Keratinocyte (primary cell): ENCODE data around the gene FAM193B. TPM values are rescaled to one million over a fixed set of nuclear protein-coding genes. Genes with fewer than 3 reads are reported as not detected.

ENCODE experiments used
- DNase-seq: peaks from one replicate; pipeline ENCODE4 v3.0.0-alpha.2; 2011; ENCODE audit warnings: low read depth, missing footprints, low spot score
- FAIRE-seq: peaks from 2 replicates; lab custom pipeline; 2011; peaks lifted over from hg19 to GRCh38; lab: Jason Lieb, UNC
- H2AFZ ChIP-seq: 2 replicates; pipeline ENCODE4 v1.6.0; 2012; ENCODE audit warnings: low read length, control low read depth, inconsistent platforms; ENCODE audit not compliant: control insufficient read depth
- H3K27ac ChIP-seq: 2 replicates; pipeline ENCODE4 v1.5.1; 2011; ENCODE audit warnings: low read length; ENCODE audit not compliant: control insufficient read depth, insufficient read depth
- H3K27me3 ChIP-seq: 3 replicates; pipeline ENCODE4 v1.6.0; 2011; ENCODE audit warnings: low read length; ENCODE audit not compliant: control insufficient read depth, insufficient read depth; ENCODE audit errors: extremely low read depth
- H3K36me3 ChIP-seq, 2 experiments: 2 replicates in 1 of 2; 3 replicates in 1 of 2; pipeline ENCODE4 v1.5.1; 2011; ENCODE audit warnings: low read length in 2 of 2, mild to moderate bottlenecking in 1 of 2; ENCODE audit not compliant: control insufficient read depth in 2 of 2, insufficient read depth in 2 of 2; ENCODE audit errors: extremely low read depth in 1 of 2
- H3K4me1 ChIP-seq: 3 replicates; pipeline ENCODE4 v1.5.1; 2011; ENCODE audit warnings: low read length; ENCODE audit not compliant: control insufficient read depth, insufficient read depth; ENCODE audit errors: extremely low read depth
- H3K4me2 ChIP-seq: 3 replicates; pipeline ENCODE4 v1.6.0; 2011; ENCODE audit warnings: low read depth, low read length; ENCODE audit not compliant: control insufficient read depth, insufficient read depth; ENCODE audit errors: extremely low read depth
- H3K4me3 ChIP-seq, 3 experiments: fragments of 200-600 bp in 1 of 3; sonication (generic) in 1 of 3; 2 replicates in 2 of 3; 3 replicates in 1 of 3; pipeline ENCODE4 v1.5.1; 2011 to 2016; ENCODE audit warnings: low read length in 3 of 3, mild to moderate bottlenecking in 3 of 3, control low read depth in 2 of 3, inconsistent platforms in 1 of 3, low read depth in 1 of 3, mixed read lengths in 1 of 3, mixed run types in 1 of 3, moderate library complexity in 1 of 3; ENCODE audit not compliant: control insufficient read depth in 2 of 3, insufficient read depth in 2 of 3; ENCODE audit errors: extremely low read depth in 1 of 3
- H3K79me2 ChIP-seq: 2 replicates; pipeline ENCODE4 v1.6.0; 2012; ENCODE audit warnings: low read length; ENCODE audit not compliant: control insufficient read depth, insufficient read depth
- H3K9ac ChIP-seq: 3 replicates; pipeline ENCODE4 v1.6.0; 2011; ENCODE audit warnings: low read length; ENCODE audit not compliant: control insufficient read depth, insufficient read depth; ENCODE audit errors: extremely low read depth
- H3K9me1 ChIP-seq: 3 replicates; pipeline ENCODE4 v1.6.0; 2011; ENCODE audit warnings: low read length; ENCODE audit not compliant: control insufficient read depth, insufficient read depth; ENCODE audit errors: extremely low read depth
- H3K9me3 ChIP-seq: 2 replicates; pipeline ENCODE4 v1.5.1; 2012; ENCODE audit warnings: low read depth, low read length; ENCODE audit not compliant: control insufficient read depth
- H4K20me1 ChIP-seq: 3 replicates; pipeline ENCODE4 v1.6.0; 2011; ENCODE audit warnings: low read length; ENCODE audit not compliant: control insufficient read depth, insufficient read depth; ENCODE audit errors: extremely low read depth
- EZH2 ChIP-seq: IDR thresholded peaks from one replicate; pipeline ENCODE4 v1.6.1; 2012; ENCODE audit warnings: inconsistent platforms, mild to moderate bottlenecking, low read length, moderate library complexity
- dilution Hi-C: fragments of 300-500 bp; cut with MboI; formaldehyde crosslinking; loops from one replicate; pipeline ENCODE4 v1.7.0; 2020; ENCODE audit warnings: low sequenced_read_pairs; ENCODE audit not compliant: extremely low pct_ligation_motif_present
- polyA plus RNA-seq, 5 experiments: library from polyadenylated mRNA; depleted of rRNA in 3 of 5; stranded (reverse) in 3 of 5; stranded (forward) in 1 of 5; unstranded in 1 of 5; fragments of >200 nt; gene quantifications; 1 replicate in 1 of 5; 2 replicates in 3 of 5; 3 replicates in 1 of 5; pipeline versions ENCODE4 v1.2.1 to v1.2.3, GENCODE V29; 2011 to 2012; ENCODE audit warnings: missing spikeins in 2 of 5, low read depth in 1 of 5, low replicate concordance in 1 of 5
- TF ChIP-seq, protein P1 (sequence below), 3 experiments: IDR thresholded peaks in 1 of 3; conservative IDR thresholded peaks in 1 of 3; optimal IDR thresholded peaks in 1 of 3; 2 replicates in 2 of 3; 3 replicates in 1 of 3; pipeline versions ENCODE3 to v1.5.1; 2011; ENCODE audit warnings: low read length in 3 of 3, mild to moderate bottlenecking in 3 of 3, moderate library complexity in 2 of 3, control low read depth in 1 of 3, inconsistent platforms in 1 of 3; ENCODE audit not compliant: insufficient read depth in 2 of 3; ENCODE audit errors: extremely low read depth in 1 of 3

FAM193B gene
- polyA plus RNA-seq, 1 donor (not counting 4 experiments of a cell fraction or from before 2014, with no cell fraction given), result 27.5 TPM

DNA sequence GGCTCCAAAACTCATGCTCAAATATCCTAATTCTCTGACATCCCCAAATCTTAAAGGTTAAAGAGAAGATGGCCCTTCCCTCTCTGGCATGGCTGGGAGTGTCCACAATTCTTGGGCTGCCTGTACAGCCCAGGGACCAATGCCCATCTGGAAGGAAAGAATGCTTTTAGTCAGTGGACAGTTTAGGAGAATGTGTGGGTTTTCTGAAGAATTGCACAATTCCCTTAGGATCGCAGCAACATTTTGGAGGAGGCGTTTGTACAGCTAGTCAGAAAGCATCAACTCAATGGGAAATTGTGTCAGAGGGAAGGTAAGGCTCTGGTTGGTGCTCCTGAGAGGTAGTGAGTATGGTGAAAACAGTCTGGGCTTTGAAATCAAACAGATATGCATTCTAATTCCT, 15.0 kb downstream of the FAM193B start:
- H4K20me1 ChIP-seq, result no peaks in the 10 kb centered on the region
- no peak overlapping the region for H3K9ac ChIP-seq
- no peaks in the 10 kb centered on the region for H3K9me3 ChIP-seq

DNA sequence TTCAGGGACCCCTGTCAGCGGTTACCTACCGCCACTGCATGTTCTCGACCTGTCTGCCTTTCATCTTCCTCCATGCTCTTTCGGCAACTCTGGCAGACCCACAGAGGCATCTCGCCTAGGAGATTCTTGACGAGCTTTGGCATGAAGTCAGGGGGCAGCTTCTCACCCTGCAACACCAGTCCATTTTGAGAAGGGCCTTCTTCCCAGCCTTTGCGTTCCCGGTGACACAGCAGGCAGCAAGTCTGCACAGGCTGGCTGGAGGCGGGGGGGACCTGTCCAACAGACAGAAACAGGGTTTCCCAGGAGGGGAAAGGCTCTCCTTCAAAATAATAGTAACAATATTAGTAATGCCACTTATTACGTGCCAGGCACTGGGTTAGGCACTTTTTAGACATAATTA, 15.5 kb downstream of the FAM193B start:
- Histone ChIP-seq H3K4me3 (no peak overlapping the region), H3K27me3 (no peaks in the 10 kb centered on the region), H3K79me2 (peaks cover 45% of the 10 kb centered on the region), H3K4me1 (peaks cover 33% of the 10 kb centered on the region), H3K9me1 (peaks cover 6% of the 10 kb centered on the region), H3K9me3 (no peaks in the 10 kb centered on the region), H3K9ac (no peak overlapping the region), H3K36me3 (peaks cover 17 to 20% of the 10 kb centered on the region in 2 experiments), H2AFZ (no peak overlapping the region), H4K20me1 (no peaks in the 10 kb centered on the region), H3K4me2 (peak overlapping the region; percentile 48), H3K27ac (peak overlapping the region; percentile 63)
- TF ChIP-seq EZH2, result no peak
- TF ChIP-seq, protein P1, sequence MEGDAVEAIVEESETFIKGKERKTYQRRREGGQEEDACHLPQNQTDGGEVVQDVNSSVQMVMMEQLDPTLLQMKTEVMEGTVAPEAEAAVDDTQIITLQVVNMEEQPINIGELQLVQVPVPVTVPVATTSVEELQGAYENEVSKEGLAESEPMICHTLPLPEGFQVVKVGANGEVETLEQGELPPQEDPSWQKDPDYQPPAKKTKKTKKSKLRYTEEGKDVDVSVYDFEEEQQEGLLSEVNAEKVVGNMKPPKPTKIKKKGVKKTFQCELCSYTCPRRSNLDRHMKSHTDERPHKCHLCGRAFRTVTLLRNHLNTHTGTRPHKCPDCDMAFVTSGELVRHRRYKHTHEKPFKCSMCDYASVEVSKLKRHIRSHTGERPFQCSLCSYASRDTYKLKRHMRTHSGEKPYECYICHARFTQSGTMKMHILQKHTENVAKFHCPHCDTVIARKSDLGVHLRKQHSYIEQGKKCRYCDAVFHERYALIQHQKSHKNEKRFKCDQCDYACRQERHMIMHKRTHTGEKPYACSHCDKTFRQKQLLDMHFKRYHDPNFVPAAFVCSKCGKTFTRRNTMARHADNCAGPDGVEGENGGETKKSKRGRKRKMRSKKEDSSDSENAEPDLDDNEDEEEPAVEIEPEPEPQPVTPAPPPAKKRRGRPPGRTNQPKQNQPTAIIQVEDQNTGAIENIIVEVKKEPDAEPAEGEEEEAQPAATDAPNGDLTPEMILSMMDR (optimal IDR thresholded peaks at IDR 0.05 in 1 of 3, IDR thresholded peaks at IDR 0.05 in 1 of 3, conservative IDR thresholded peaks at IDR 0.05 in 1 of 3; ENCODE audit: extremely low read depth in 1 of 3, insufficient read depth in 2 of 3, low read length in 3 of 3), result no peak
- FAIRE-seq (no peak), DNase-seq (no peak)
- dilution Hi-C loops, result no loop called here

More for the DNA sequence above, 15.0 kb downstream of the FAM193B start:
- peak; percentile 51 for FAIRE-seq
- Histone ChIP-seq H3K4me3 (no peak overlapping the region), H3K4me2 (peak overlapping the region; percentile 48), H3K36me3 (peaks cover 17 to 20% of the 10 kb centered on the region in 2 experiments), H2AFZ (no peak overlapping the region), H3K79me2 (peaks cover 51% of the 10 kb centered on the region), H3K27me3 (no peaks in the 10 kb centered on the region), H3K9me1 (peaks cover 6% of the 10 kb centered on the region), H3K4me1 (peaks cover 33% of the 10 kb centered on the region), H3K27ac (peak overlapping the region; percentile 19)
- TF ChIP-seq, protein P1 (optimal IDR thresholded peaks at IDR 0.05 in 1 of 3, IDR thresholded peaks at IDR 0.05 in 1 of 3, conservative IDR thresholded peaks at IDR 0.05 in 1 of 3; ENCODE audit: extremely low read depth in 1 of 3, insufficient read depth in 2 of 3, low read length in 3 of 3), result no peak
- no peak for TF ChIP-seq EZH2
- no peak for DNase-seq
- dilution Hi-C loops, result no loop called here
